Activated T-cell treated with anti-CD3 and anti-CD28 coated beads, Interleukin-2, amount 50 U/mL, for 72 hours (primary cell): ENCODE results near the gene P2RY14. TPM values are rescaled to one million over a fixed set of nuclear protein-coding genes. Genes with fewer than 3 reads are reported as not detected.

Source experiments
- ATAC-seq, 2 donors: fragments of 150-1000 bp; cut with Tn5 transposase; replicated peaks in 1 of 2; 2 replicates each; pipeline ENCODE4 v1.10.0; 2021; ENCODE audit warnings: moderate library complexity in 2 of 2, mild to moderate bottlenecking in 1 of 2
- DNase-seq, 2 donors: peaks; one replicate each; pipeline ENCODE4 v3.0.0; 2021 to 2022; ENCODE audit warnings: mixed read lengths in 1 of 2
- H3K27ac Mint-ChIP-seq: one replicate; pipeline ENCODE4 v1.8.0; 2022; ENCODE audit warnings: mild to moderate bottlenecking, moderate library complexity, mixed read lengths
- H3K27me3 Mint-ChIP-seq: one replicate; pipeline ENCODE4 v1.8.0; 2022; ENCODE audit warnings: low read depth, mixed read lengths
- H3K36me3 Mint-ChIP-seq, 2 donors: one replicate each; pipeline ENCODE4 v1.8.0; 2022; ENCODE audit warnings: mixed read lengths in 2 of 2, mild to moderate bottlenecking in 1 of 2; ENCODE audit not compliant: insufficient read depth in 2 of 2
- H3K4me1 Mint-ChIP-seq: one replicate; pipeline ENCODE4 v1.8.0; 2022; ENCODE audit warnings: low read depth, mixed read lengths
- H3K4me3 Mint-ChIP-seq, 2 donors: one replicate each; pipeline ENCODE4 v1.8.0; 2022; ENCODE audit warnings: mild to moderate bottlenecking in 2 of 2, mixed read lengths in 2 of 2, moderate library complexity in 2 of 2
- H3K9me3 Mint-ChIP-seq, 2 donors: one replicate each; pipeline ENCODE4 v1.8.0; 2022; ENCODE audit warnings: mixed read lengths in 2 of 2
- total RNA-seq, 2 donors: library from RNA; stranded (reverse); gene quantifications; one replicate each; pipeline ENCODE4 v1.2.3, GENCODE V29; 2022

The P2RY14 gene
- total RNA-seq, 2 donors from 2014 or later = 0.34 to 0.51 TPM

GRCh38 chr3:151216641-151217607, 61.4 kb downstream of the P2RY14 start:
- Mint-ChIP-seq H3K27ac (no peak overlapping the region), H3K27me3 (no peaks in the 10 kb centered on the region), H3K4me3 (peak overlapping the region in 1 of 2 donors; percentile 20), H3K4me1 (peaks cover 33% of the 10 kb centered on the region), H3K9me3 (peaks cover 10 to 13% of the 10 kb centered on the region in 2 donors), H3K36me3 (peaks cover 13 to 17% of the 10 kb centered on the region in 2 donors)
- DNase-seq (no peak), ATAC-seq (peak; percentile 67 to 75)

DNA sequence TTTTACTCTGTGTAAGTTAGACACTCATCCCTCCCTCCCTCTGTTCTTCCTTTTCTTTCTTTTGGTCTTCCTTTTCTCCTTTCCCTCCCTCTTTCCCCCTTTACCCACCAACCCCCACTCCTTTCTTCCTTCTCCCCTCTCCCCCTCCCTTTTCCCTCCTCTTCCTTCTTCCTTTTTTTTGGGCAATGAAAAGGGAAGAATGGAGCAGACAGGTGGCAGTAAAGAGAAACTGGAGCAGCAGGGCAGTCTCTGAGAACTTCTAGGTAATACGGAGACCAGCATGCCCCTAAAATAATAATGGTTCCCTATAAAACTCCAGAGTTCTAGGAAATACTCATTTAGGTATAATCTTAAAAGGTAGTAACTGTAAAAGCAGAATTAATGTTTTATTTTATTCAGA, 63.9 kb downstream of the P2RY14 start:
- Mint-ChIP-seq H3K27me3 (no peaks in the 10 kb centered on the region), H3K27ac (no peak overlapping the region), H3K4me3 (no peak overlapping the region), H3K36me3 (peaks cover 2 to 3% of the 10 kb centered on the region in 2 donors), H3K9me3 (no peaks in the 10 kb centered on the region), H3K4me1 (peaks cover 52% of the 10 kb centered on the region)
- ATAC-seq (no peak), DNase-seq (no peak)

- no peaks in the 10 kb centered on the region for H3K27me3 Mint-ChIP-seq
- H3K36me3 Mint-ChIP-seq = peaks cover 0 to 3% of the 10 kb centered on the region in 2 donors
- DNase-seq = no peak
- no peak for ATAC-seq
- H3K27ac Mint-ChIP-seq = no peak overlapping the region
- no peak overlapping the region for H3K4me3 Mint-ChIP-seq
- no peaks in the 10 kb centered on the region for H3K9me3 Mint-ChIP-seq
- H3K4me1 Mint-ChIP-seq = peaks cover 52% of the 10 kb centered on the region
These were observed 64.5 kb downstream of the P2RY14 start for GRCh38 chr3:151213881-151214280.

- Mint-ChIP-seq H3K27me3 (no peaks in the 10 kb centered on the region), H3K4me3 (no peak overlapping the region), H3K27ac (no peak overlapping the region), H3K36me3 (peaks cover 0 to 3% of the 10 kb centered on the region in 2 donors), H3K9me3 (no peaks in the 10 kb centered on the region), H3K4me1 (peaks cover 56% of the 10 kb centered on the region)
- ATAC-seq (no peak), DNase-seq (no peak)
These were observed 65.2 kb downstream of the P2RY14 start for GRCh38 chr3:151213151-151213550.

DNA sequence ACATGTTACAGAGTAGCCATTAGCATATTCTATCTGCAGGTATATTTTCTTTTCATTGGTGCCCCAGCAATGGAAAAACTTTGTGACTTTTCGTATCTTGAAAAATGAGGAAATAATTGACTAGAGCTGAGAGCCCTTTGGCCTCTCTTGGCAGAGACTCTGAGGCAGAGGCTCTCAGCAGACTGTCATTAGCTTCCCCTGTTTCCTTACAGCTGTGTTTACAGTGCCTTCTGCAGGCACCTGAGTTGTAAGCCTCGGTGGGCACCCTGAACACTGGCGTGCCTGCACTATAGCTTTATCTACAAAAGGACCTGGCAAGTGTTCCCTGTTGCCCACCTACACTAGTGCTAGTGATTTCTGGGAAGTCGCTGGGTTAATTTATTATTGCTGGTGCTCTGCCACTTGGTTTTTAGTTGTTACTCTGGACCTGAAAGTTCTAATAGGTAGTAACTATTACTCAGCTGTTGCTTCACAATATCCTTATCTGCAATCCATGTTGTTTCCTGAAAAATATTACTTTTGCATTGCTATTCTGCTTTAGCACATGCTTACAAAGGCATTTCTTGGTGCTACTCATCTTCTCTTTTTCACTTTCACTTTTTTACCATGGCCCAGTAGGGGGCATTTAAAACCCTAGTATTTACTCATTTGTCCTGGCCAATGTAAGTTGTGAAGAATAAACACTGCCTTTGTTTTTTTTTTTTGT, 67.5 kb downstream of the P2RY14 start:
- peak overlapping the region; percentile 66 to 80 for H3K4me3 Mint-ChIP-seq
- H3K36me3 Mint-ChIP-seq = peaks cover 0 to 2% of the 10 kb centered on the region in 2 donors
- H3K27me3 Mint-ChIP-seq = no peaks in the 10 kb centered on the region
- peak; percentile 18 to 21 for ATAC-seq
- no peak for DNase-seq
- H3K27ac Mint-ChIP-seq = peak overlapping the region; percentile 82
- no peaks in the 10 kb centered on the region for H3K9me3 Mint-ChIP-seq
- H3K4me1 Mint-ChIP-seq = peaks cover 60% of the 10 kb centered on the region

DNA sequence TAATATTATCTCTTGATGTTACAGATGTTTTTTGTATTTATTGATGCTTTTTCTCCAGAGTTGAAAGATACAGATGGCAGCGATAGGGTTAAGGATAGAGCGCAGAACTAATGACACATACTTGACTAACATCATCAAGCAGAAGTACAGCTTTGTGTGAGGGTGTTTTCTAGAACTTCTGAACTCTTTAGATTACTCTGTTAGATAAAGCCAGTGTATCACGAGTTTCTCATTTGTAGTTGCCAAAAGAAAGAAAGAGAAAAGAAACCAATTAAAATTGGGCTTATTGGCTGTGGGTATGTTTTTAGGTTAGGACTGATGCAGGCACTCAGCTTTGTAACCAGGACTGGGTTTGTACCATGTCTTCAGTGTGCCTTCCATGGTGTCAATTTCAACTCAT, 68.7 kb downstream of the P2RY14 start:
- Mint-ChIP-seq H3K36me3 (peaks cover 0 to 2% of the 10 kb centered on the region in 2 donors), H3K4me1 (peaks cover 72% of the 10 kb centered on the region)
- DNase-seq = peak in 1 of 2 donors; percentile 31

DNA sequence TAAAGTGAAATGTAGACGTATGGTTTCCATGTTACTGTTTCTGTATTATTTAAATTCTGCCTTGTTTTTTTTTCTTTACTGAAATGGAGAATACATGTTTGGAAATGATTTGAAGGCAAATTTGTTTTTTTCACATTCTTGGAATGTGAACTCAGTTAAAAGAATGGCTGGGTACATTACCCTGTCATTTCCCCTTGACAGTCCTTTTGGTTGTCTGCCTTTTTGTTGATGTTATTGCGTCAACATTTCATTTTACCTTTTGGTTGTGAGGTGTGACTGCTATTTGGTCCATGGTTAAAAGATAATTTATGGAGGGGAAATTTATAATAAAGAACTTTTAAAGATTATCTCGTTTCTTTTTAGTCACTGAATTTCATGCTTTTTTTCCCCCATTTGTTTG, 72.1 kb downstream of the P2RY14 start:
- peak overlapping the region; percentile 95 for H3K27ac Mint-ChIP-seq
- peaks cover 6 to 7% of the 10 kb centered on the region in 2 donors for H3K36me3 Mint-ChIP-seq
- no peak for DNase-seq
- peak; percentile 16 to 27 for ATAC-seq
- H3K4me3 Mint-ChIP-seq = peak overlapping the region; percentile 64 to 75
- peaks cover 78% of the 10 kb centered on the region for H3K4me1 Mint-ChIP-seq
- no peaks in the 10 kb centered on the region for H3K9me3 Mint-ChIP-seq
- H3K27me3 Mint-ChIP-seq = no peaks in the 10 kb centered on the region

More for the DNA sequence above, 68.7 kb downstream of the P2RY14 start:
- peak overlapping the region; percentile 82 for H3K27ac Mint-ChIP-seq
- peak; percentile 76 to 83 for ATAC-seq
- peak overlapping the region; percentile 66 to 80 for H3K4me3 Mint-ChIP-seq
- no peaks in the 10 kb centered on the region for H3K9me3 Mint-ChIP-seq
- H3K27me3 Mint-ChIP-seq = no peaks in the 10 kb centered on the region

DNA sequence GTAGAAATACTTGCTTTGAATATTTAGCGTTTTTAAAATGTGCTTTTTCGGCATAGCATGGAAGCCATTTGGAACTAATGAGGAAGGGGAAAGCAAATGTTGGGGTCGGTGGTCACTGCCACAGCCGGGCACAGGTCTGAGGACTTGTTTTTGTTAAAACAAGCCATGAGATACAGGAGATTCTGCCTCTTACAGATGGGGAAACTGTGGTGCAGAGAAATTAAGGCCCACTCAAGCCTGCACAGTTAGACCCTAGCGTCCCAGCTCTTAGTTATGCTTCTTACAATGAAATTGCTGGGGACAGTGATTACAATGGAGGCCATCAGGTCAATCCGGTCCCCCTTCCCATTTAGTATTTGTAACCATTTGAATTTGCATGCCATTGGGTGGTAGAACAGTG, 72.9 kb downstream of the P2RY14 start:
- Mint-ChIP-seq H3K4me1 (peaks cover 77% of the 10 kb centered on the region), H3K36me3 (peaks cover 8 to 13% of the 10 kb centered on the region in 2 donors), H3K4me3 (peak overlapping the region; percentile 64 to 75), H3K27ac (peak overlapping the region; percentile 95), H3K9me3 (no peaks in the 10 kb centered on the region), H3K27me3 (no peaks in the 10 kb centered on the region)
- DNase-seq (no peak), ATAC-seq (no peak)

GRCh38 chr3:151204530-151205402, 73.6 kb downstream of the P2RY14 start:
- H3K27ac Mint-ChIP-seq = peak overlapping the region; percentile 95
- no peak for DNase-seq
- H3K27me3 Mint-ChIP-seq = no peaks in the 10 kb centered on the region
- peak overlapping the region; percentile 64 to 75 for H3K4me3 Mint-ChIP-seq
- peaks cover 11 to 20% of the 10 kb centered on the region in 2 donors for H3K36me3 Mint-ChIP-seq
- peak; percentile 20 to 27 for ATAC-seq
- peaks cover 77% of the 10 kb centered on the region for H3K4me1 Mint-ChIP-seq
- H3K9me3 Mint-ChIP-seq = no peaks in the 10 kb centered on the region

- Mint-ChIP-seq H3K36me3 (peaks cover 16 to 36% of the 10 kb centered on the region in 2 donors), H3K27ac (peak within 1 kb of the TSS; percentile 95), H3K4me3 (peak within 1 kb of the TSS; percentile 85 to 87), H3K9me3 (no peaks in the 10 kb centered on the region), H3K27me3 (no peaks in the 10 kb centered on the region), H3K4me1 (peaks cover 77% of the 10 kb centered on the region)
- peak; percentile 74 to 81 for DNase-seq
- peak; percentile 75 to 79 for ATAC-seq
These were observed 75.3 kb downstream of the P2RY14 start, which contains the start of gene GPR171 for GRCh38 chr3:151203051-151203420. Gene GPR171 (minus strand): TSS chr3:151203216. CDS start chr3:151199386, 3,830 bp downstream.

DNA sequence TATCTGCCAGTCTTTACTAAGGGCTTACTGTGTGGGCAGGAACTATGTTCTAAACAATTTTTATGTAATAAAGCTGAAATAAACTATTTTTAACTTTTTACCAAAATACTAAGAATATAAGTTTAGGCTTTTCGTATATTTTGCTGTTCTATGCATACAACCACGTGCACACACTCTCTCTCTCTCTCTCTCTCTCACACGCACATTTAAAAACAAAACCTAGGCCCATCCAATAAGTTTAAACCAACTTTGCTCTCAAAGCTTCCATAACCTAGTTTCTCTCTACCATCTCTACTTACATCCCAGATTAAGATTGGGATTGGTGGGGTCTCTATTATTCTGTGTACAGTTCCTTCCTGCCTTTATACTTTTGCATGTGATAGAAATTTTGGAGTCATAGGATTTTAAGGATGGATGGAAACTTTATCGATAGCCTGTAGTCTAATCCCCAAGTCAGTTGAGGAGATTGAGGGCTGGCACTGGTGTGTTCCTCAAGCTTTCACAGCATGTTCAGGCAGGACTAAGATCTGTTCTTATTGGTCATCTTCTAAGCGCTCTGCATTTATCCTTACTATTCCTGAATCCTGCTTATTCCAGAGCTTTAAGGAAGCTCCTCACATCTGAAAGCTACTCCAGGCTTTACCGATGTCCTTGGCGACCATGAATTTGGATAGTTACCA, 77.2 kb downstream of the P2RY14 start:
- H3K36me3 Mint-ChIP-seq = peaks cover 16 to 38% of the 10 kb centered on the region in 2 donors

DNA sequence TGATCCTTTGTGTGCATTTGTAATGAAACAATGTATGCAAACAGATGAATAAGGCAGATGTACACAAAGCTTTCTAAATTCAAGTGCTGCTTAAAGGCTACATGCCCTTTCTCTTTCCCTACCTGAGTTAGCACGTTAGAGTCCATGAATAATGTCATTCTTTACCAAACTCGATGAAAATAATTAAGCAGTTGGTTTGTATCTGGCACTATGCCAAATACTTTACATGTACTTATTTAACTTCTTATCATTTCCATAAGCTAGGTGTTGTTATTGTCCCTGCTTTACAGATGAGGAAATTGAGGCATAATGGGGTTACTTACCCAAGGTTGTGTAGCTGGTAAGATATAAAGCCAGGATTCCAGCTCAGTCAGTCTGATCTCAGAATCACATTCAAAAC, 77.8 kb downstream of the P2RY14 start:
- no peak for ATAC-seq
- peaks cover 75% of the 10 kb centered on the region for H3K4me1 Mint-ChIP-seq
- peak overlapping the region; percentile 85 to 97 for H3K4me3 Mint-ChIP-seq

More for the DNA sequence above, 77.2 kb downstream of the P2RY14 start:
- no peak for DNase-seq
- Mint-ChIP-seq H3K4me1 (peaks cover 75% of the 10 kb centered on the region), H3K9me3 (no peaks in the 10 kb centered on the region), H3K27ac (peak overlapping the region; percentile 93), H3K27me3 (no peaks in the 10 kb centered on the region), H3K4me3 (peak overlapping the region; percentile 85 to 87)
- ATAC-seq = no peak

More for the DNA sequence above, 77.8 kb downstream of the P2RY14 start:
- peaks cover 16 to 38% of the 10 kb centered on the region in 2 donors for H3K36me3 Mint-ChIP-seq
- no peaks in the 10 kb centered on the region for H3K9me3 Mint-ChIP-seq
- DNase-seq = no peak
- H3K27ac Mint-ChIP-seq = peak overlapping the region; percentile 97
- H3K27me3 Mint-ChIP-seq = no peaks in the 10 kb centered on the region
